HG03442 (cell line): ENCODE measurements around the gene MTF2.

Experiments
- ATAC-seq: cut with Tn5 transposase; IDR thresholded peaks from one replicate; pipeline ENCODE4 v1.9.1; 2021; ENCODE audit warnings: mild to moderate bottlenecking, moderate library complexity; ENCODE audit not compliant: unreplicated experiment

MTF2 gene

DNA sequence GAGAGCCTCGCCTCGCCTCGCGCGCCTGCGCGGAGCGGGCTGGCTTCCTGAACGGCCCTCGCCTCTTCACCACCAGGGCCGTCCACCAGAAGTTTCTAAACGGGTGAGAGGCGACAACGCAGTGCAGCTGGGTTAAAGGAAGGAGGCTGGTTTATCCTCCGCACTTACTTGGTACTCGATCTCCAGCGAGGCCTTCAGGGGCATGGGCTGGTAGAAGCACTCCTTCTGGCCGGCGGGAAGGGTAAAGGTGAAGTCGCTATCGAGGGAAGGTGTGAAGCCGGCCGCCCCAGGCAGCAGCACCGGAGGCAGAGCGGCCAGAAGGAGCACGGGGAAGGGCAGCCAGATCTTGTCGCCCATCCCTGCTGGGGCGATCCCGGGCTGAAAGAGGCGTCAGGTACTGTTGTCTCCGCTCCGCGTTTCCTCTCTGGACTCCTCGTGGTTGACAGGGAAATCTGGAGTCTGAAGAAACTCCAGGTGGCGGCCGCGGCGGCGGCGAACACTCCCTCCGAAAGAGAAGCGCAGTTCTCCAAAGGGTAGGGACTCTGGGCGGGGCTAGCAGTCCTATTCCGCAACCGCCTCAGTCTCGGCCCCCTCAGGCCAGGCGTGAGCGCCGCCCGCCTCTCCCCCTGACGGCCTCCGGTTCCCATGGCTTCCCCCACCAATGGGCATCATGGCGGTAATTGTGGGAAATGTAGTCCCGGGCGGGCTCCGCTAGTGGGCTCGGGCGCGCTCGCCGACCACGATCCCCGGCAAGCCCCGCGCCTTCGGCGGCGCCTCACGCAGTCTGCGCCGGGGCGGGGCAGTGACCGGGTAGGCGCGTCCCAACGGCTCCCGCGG is 101.0 kb downstream of the MTF2 start, which contains the start of gene TMED5:
Gene TMED5 (minus strand): TSS at position 528 of the 837 bp plus-strand sequence. CDS start 171 bp downstream, at position 357.
- ATAC-seq, result peak; percentile 82

GRCh38 chr1:93180723-93181613 is 101.9 kb downstream of the MTF2 start, which contains the start of gene CCDC18:
Gene CCDC18, plus strand, starts transcription at chr1:93180724. Its CDS starts 2,638 bp downstream, at chr1:93183362.
- ATAC-seq, result no peak

GRCh38 chr1:93186667-93187066 is 107.6 kb downstream of the MTF2 start:
- no peak for ATAC-seq
